Fibroblast of pulmonary artery (primary cell): ENCODE data around the gene DEFB108B.
A peak's percentile ranks its signal among the peaks of the same experiment; 100 is the strongest.
"Not testable (repeated sequence)": the region's sequence is repeated elsewhere in the genome, so short reads cannot be mapped to it uniquely, and the experiment has no call there.

Experiments
- DNase-seq: peaks from one replicate; pipeline ENCODE4 v3.0.0-alpha.2; 2010; ENCODE audit warnings: low read depth
- H3K4me3 ChIP-seq: replicated peaks from 2 replicates; pipeline ENCODE4 v1.5.1; 2011; ENCODE audit warnings: low read depth, mild to moderate bottlenecking, control low read depth, low read length, moderate library complexity
- TF ChIP-seq, protein P1 (sequence below): IDR thresholded peaks from 2 replicates; pipeline ENCODE4 v1.5.1; 2011; ENCODE audit warnings: mild to moderate bottlenecking, control low read depth, low read length, inconsistent platforms; ENCODE audit errors: missing control alignments

The DEFB108B gene

GRCh38 chr11:71832811-71833210 is at the start of gene DEFB108B:
DEFB108B (plus strand) TSS chr11:71833200; CDS start chr11:71833200, 0 bp downstream.
- not testable (repeated sequence) for DNase-seq

DNA sequence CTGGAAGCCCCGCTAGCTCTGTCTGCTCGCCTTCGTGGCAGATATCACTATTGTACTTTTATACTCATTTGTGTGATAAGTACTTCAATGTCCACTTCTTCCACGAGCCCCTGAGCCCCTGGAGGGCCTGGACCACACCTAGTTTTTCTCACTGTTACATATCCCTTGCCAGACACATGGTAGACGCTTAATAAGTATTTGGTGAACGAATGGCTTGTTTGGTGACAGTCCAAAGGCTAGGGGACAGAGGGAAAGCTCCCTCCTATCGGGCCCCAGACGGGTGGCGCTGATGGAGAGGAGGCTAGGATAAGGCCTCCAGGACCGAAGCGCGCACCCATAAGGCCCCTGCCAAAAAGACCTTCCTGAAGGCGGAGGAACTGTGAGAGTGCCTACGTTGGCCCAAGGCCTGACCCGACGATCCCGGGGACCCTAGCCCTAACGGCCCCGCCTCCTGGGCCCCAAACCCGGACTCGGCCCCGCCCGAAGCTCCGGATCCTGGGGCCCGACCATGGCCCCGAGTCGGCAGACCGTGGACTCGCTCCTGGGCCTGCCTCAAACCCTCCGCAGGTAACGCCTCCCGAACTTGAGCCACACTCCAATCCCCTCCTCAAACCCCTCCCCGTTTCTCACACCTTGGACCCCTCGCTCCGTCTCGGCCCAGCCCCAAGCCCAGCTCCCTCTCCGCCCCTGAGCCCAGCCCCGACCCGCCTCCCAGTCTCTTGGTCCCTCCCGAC is 46.7 kb upstream of the DEFB108B start:
- H3K4me3 ChIP-seq, result peak overlapping the region; percentile 57
- DNase-seq, result peak; percentile 77

More at GRCh38 chr11:71832811-71833210, at the start of gene DEFB108B:
- H3K4me3 ChIP-seq, result not testable (repeated sequence)

DNA sequence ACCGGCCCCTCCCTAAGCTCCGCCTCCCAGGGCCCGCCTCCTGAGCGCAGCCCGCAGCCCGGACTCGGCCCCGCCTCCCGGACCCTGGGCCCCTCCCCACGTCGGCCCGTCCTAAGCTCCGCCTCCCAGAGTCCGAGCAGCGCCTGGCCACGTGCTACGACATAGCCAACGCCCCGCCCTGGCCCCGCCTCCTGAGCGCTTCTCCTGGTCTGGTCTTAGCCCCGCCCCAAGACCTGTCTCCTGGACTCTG is 46.2 kb upstream of the DEFB108B start:
- DNase-seq, result not testable (repeated sequence)
- peak overlapping the region; percentile 57 for H3K4me3 ChIP-seq

GRCh38 chr11:71787098-71787823 is 45.7 kb upstream of the DEFB108B start:
- TF ChIP-seq, protein P1, sequence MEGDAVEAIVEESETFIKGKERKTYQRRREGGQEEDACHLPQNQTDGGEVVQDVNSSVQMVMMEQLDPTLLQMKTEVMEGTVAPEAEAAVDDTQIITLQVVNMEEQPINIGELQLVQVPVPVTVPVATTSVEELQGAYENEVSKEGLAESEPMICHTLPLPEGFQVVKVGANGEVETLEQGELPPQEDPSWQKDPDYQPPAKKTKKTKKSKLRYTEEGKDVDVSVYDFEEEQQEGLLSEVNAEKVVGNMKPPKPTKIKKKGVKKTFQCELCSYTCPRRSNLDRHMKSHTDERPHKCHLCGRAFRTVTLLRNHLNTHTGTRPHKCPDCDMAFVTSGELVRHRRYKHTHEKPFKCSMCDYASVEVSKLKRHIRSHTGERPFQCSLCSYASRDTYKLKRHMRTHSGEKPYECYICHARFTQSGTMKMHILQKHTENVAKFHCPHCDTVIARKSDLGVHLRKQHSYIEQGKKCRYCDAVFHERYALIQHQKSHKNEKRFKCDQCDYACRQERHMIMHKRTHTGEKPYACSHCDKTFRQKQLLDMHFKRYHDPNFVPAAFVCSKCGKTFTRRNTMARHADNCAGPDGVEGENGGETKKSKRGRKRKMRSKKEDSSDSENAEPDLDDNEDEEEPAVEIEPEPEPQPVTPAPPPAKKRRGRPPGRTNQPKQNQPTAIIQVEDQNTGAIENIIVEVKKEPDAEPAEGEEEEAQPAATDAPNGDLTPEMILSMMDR, result no peak
- DNase-seq, result peak; percentile 99
- H3K4me3 ChIP-seq, result peak overlapping the region; percentile 58

- peak; percentile 39 for DNase-seq
- peak overlapping the region; percentile 58 for H3K4me3 ChIP-seq
These were observed 45.1 kb upstream of the DEFB108B start for GRCh38 chr11:71787824-71788454.

DNA sequence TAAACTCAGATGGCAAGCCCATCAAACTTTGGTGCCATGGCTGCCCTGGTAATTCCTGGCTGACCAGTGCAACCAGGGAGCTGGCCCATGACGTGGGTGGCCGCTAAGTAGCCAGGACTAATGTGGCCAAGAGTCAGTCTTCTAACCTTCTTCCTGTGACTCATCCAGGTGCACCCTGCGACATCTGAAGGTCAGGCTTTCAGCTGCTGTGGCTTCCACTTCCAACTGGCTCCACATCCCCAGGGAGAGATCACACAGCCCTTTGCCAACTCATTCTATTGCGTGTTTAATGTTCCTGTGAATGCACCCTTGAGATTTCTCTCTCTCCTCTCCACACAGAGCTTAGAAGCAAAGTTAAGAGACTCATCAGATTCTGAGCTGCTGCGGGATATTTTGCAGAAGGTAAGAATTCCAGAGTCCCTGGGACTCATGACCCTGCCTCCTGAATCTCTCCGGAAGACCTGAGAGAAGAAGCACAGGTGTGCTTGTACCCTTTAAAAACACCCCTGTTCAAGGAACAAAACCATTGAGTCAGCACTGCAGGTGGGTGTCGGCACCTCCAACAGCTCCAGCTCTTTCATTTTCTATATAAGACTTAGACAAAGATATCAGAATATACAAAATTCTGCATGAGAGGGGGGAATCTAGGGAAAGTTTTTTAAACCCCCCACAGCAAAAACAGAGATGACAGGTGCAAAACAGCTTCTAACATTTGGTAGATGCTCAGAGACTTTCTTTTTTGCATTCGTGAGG is 43.4 kb upstream of the DEFB108B start:
- not testable (repeated sequence) for DNase-seq, H3K4me3 ChIP-seq

DNA sequence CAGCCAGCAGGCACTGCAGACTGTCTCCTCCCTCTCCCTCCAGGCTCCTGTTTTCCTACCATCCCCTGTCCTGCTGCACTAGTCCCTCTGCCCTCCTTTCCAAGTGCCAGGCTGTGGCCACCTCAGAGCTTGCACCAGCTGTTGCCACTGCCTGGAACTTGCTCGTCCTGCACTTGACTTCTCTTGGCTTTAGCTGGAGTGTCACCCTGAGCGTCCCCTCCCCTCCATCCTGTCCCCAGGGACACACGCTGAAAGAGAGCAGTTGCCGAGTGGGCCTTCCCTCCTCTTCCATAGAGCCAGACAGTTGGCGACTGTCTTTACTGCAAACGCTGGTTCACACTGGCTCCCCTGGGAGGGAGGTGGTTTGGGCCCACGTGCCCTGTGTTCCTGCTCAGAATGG is 41.9 kb upstream of the DEFB108B start:
- not testable (repeated sequence) for H3K4me3 ChIP-seq, DNase-seq

DNA sequence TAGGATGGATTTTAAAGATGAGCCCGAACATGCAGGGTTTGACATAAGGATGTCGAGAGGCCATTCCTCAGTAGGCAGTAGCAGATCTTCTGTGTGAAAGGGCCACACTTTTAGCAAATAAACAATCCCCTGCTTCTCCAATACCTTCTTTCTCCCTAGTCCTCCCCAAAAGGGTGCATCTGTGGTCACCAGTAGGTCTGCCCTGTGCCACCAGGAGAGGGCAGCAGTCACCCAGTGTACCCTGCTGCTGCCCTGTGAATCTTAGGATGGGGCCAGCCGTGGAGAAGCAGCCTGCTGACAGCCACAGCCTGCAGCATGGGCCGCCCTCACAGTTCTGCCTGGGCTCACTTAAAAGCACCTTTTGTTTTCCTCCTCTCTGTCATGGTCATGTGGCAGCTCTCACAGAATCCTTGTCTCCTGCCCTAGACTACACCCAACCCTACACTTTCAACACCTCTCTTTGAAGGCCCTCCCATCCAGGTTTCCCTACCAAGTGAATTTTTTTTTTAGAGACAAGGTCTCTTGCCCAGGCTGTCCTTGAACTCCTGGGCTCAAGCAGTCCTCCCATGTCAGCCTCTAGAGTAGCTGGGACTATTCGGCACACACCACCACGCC is 40.3 kb upstream of the DEFB108B start:
- TF ChIP-seq, protein P1, result peak; percentile 45

GRCh38 chr11:71794386-71795040 is 38.5 kb upstream of the DEFB108B start:
- H3K4me3 ChIP-seq, result not testable (repeated sequence)
- peak; percentile 62 for DNase-seq

More for the DNA sequence above, 40.3 kb upstream of the DEFB108B start:
- peak; percentile 46 for DNase-seq
- H3K4me3 ChIP-seq, result not testable (repeated sequence)

DNA sequence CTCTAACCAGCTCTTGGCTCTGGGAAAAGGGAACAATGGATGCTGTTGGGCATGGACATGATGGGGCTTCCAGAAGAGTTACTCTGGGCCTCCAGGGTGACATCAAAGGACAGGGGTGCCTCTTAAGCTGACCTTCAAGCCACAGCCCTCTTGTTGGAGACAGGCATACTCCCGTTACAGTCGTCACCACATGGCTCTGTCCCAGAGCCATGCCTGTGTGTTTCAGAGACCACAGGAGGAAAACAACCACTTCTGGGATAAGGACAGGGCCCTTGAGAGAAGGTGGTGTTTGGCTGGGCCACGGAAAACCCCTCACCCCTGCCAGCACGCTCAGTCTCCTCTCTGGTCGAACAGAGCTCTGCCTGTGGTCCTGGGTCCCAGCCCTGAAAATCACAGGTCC is 37.8 kb upstream of the DEFB108B start:
- DNase-seq, H3K4me3 ChIP-seq: not testable (repeated sequence)

DNA sequence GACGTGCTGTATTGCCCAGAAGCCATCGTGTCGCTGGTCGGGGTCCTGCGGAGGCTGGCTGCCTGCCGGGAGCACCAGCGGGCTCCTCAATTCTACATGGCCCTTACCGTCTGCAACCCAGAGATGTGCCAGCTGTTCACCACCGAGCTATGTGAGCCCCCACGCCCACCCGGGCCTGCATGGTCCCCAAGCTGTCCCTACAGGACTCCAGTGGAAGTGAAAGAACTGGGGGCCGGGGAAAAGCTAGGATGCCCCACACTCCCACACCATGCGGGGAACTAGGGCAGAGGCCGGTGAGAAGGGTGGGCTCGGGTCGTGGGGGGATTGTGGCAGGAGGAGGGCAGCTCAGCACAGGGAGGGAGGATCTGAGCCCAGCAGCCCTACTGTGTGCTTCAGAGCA is 37.0 kb upstream of the DEFB108B start:
- DNase-seq, H3K4me3 ChIP-seq: not testable (repeated sequence)

- DNase-seq, H3K4me3 ChIP-seq: not testable (repeated sequence)
These were observed 36.2 kb upstream of the DEFB108B start for GRCh38 chr11:71796781-71797180.

- H3K4me3 ChIP-seq, DNase-seq: not testable (repeated sequence)
These were observed 33.4 kb upstream of the DEFB108B start for GRCh38 chr11:71799556-71800128.
